AG09319 (cell line): ENCODE data around the gene RTEL1.

ENCODE experiments used
- DNase-seq: peaks from one replicate; pipeline ENCODE4 v3.0.0-alpha.2; 2010; ENCODE audit warnings: low read depth; ENCODE audit errors: extremely low read depth
- CTCF ChIP-seq: IDR thresholded peaks from 2 replicates; pipeline ENCODE4 v1.5.1; 2011; ENCODE audit warnings: low read depth, mild to moderate bottlenecking, inconsistent platforms, low read length, moderate library complexity

RTEL1 gene

GRCh38 chr20:63740070-63740626 is 82.0 kb downstream of the RTEL1 start:
- DNase-seq: no peak
- TF ChIP-seq CTCF: no peak

GRCh38 chr20:63740627-63741353 is 82.7 kb downstream of the RTEL1 start:
- peak; percentile 10 for TF ChIP-seq CTCF
- DNase-seq: peak; percentile 85

- TF ChIP-seq CTCF: no peak
- DNase-seq: no peak
Observed at GRCh38 chr20:63741354-63741675, 83.2 kb downstream of the RTEL1 start.

GRCh38 chr20:63741676-63742380 is 83.7 kb downstream of the RTEL1 start:
- TF ChIP-seq CTCF: no peak
- DNase-seq: no peak

GRCh38 chr20:63742381-63743024 is 84.4 kb downstream of the RTEL1 start:
- DNase-seq: no peak

GRCh38 chr20:63743210-63743970 is 85.3 kb downstream of the RTEL1 start:
- no peak for DNase-seq
- TF ChIP-seq CTCF: no peak

More at GRCh38 chr20:63742381-63743024, 84.4 kb downstream of the RTEL1 start:
- TF ChIP-seq CTCF: no peak
